ENCODE measurements around the gene GABBR2. TPM values are rescaled to one million over a fixed set of nuclear protein-coding genes. Genes with fewer than 3 reads are reported as not detected.
A peak's percentile ranks its signal among the peaks of the same experiment; 100 is the strongest.

Gene GABBR2
- total and polyA plus RNA-seq, 9 of the 15 experiments (the other 6 are each of a cell fraction or from before 2014, with no cell fraction given) = 0.15 to 1.9 (median 0.32) TPM

- intact Hi-C loops (cut with micrococcal nuclease) (loop anchor here (10.0 kb wide), 1 partner anchor 262 kb away; no protein-coding TSS in a partner anchor), in situ Hi-C loops (cut with MboI) (no loop called here)
- ChIA-PET CTCF (ENCODE audit: low intra/inter-chr PET ratio) (interaction anchor here (0.6 kb wide), 1 partner anchor 265 kb away, joined by 5 read pairs; no protein-coding TSS in a partner anchor), POLR2A (interaction anchor here (0.6 to 2.2 kb wide), 4 partner anchors 8 to 499 kb away, joined by 3 to 6 read pairs (median 4); no protein-coding TSS in a partner anchor)
- TF ChIP-seq EHMT2 (IDR thresholded peaks at IDR 0.05) = peak; percentile 60
- TF ChIP-seq YBX1 (IDR thresholded peaks at IDR 0.05) = peak; percentile 95; the same call in 1 of the 2 replicates
- peak; percentile 41; the same call in 1 of the 2 replicates for TF ChIP-seq LARP7 (IDR thresholded peaks at IDR 0.05)
- TF ChIP-seq HDGF (IDR thresholded peaks at IDR 0.05) = peak; percentile 70; the same call in 1 of the 2 replicates
- TF ChIP-seq HDAC3 (IDR thresholded peaks at IDR 0.05; ENCODE audit: borderline replicate concordance, partially characterized antibody) = no peak
- no peak for TF ChIP-seq PRMT5 (CRISPR knock-in tag; IDR thresholded peaks at IDR 0.05)
- TF ChIP-seq HDAC1 (IDR thresholded peaks at IDR 0.05) = peak in 1 of 2 experiments; percentile 13; a peak in 1 of 4 replicates
- 0 out of 2 replicates have a peak, but pooled peaks have one; percentile 24 for TF ChIP-seq ARID2 (IDR thresholded peaks at IDR 0.05)
- no peak for TF ChIP-seq C11orf30 (IDR thresholded peaks at IDR 0.05; ENCODE audit: low read depth)
- 0 out of 2 replicates have a peak, but pooled peaks have one; percentile 69 for TF ChIP-seq THRB (CRISPR knock-in tag; conservative IDR thresholded peaks at IDR 0.05)
- TF ChIP-seq ZNF584 (CRISPR knock-in tag; IDR thresholded peaks at IDR 0.05; ENCODE audit: low read depth) = no peak
- no peak for TF ChIP-seq ZNF354B (CRISPR knock-in tag; IDR thresholded peaks at IDR 0.05)
- TF ChIP-seq CREBBP (IDR thresholded peaks at IDR 0.05; ENCODE audit: low read depth, low read length) = peak; percentile 55
- 0 out of 2 replicates have a peak, but pooled peaks have one; percentile 56 for TF ChIP-seq ZBTB26 (CRISPR knock-in tag; IDR thresholded peaks at IDR 0.05)
- TF ChIP-seq MLLT1 (IDR thresholded peaks at IDR 0.05) = peak; percentile 13 to 50; a peak in 1 of 4 replicates
- 0 out of 2 replicates have a peak, but pooled peaks have one; percentile 10 for TF ChIP-seq HBP1 (CRISPR knock-in tag; IDR thresholded peaks at IDR 0.05)
- TF ChIP-seq NRF1 (conservative IDR thresholded peaks at IDR 0.05 in 1 of 2, IDR thresholded peaks at IDR 0.05 in 1 of 2) = no peak
- peak; percentile 53 for TF ChIP-seq ARHGAP35 (IDR thresholded peaks at IDR 0.05; ENCODE audit: partially characterized antibody)
- 63% methylated on average over 3 of the region's 3 CpGs for WGBS (ENCODE audit: insufficient coverage, low coverage, missing lambda C conversion rate)
- no peak overlapping the region for H3K27ac ChIP-seq (ENCODE audit: extremely low read depth, low read depth, low read length)
- H2AFZ ChIP-seq (ENCODE audit: low read depth, low read length) = no peak overlapping the region
- peaks cover 3% of the 10 kb centered on the region for H3K9me1 ChIP-seq (ENCODE audit: control insufficient read depth, insufficient read depth, low read length)
- DNase-seq (ENCODE audit: extremely low read depth in 1 of 4, low spot score in 3 of 4) (no peak), FAIRE-seq (peak; percentile 56), ATAC-seq (no peak)
- H3K9ac ChIP-seq (ENCODE audit: insufficient read depth in 1 of 2, low read depth in 2 of 2, low read length in 2 of 2) = no peak overlapping the region
- 0 out of 2 replicates have a peak, but pooled peaks cover 3% of the 10 kb centered on the region for H4K20me1 ChIP-seq (replicated peaks; ENCODE audit: control insufficient read depth, insufficient read depth, low read length)
- no peaks in the 10 kb centered on the region for H3K79me2 ChIP-seq (ENCODE audit: control insufficient read depth, insufficient read depth, low read length)
- H3K4me2 ChIP-seq (ENCODE audit: insufficient read depth, low read length) = no peak overlapping the region
- H3K36me3 ChIP-seq (ENCODE audit: control insufficient read depth, insufficient read depth, low read length) = no peaks in the 10 kb centered on the region
- H3K9me3 ChIP-seq (replicated peaks; ENCODE audit: control insufficient read depth, insufficient read depth, low read depth, low read length) = no peaks in the 10 kb centered on the region
- no peak overlapping the region for H3K4me3 ChIP-seq
- no peaks in the 10 kb centered on the region; a peak in 1 of 5 replicates for H3K27me3 ChIP-seq (ENCODE audit: control insufficient read depth in 2 of 2, insufficient read depth in 2 of 2, low read length in 2 of 2)
- BruUV-seq (replicated peaks) = no TSS peak
- peaks cover 12 to 21% of the 10 kb centered on the region in 2 experiments for H3K4me1 ChIP-seq (replicated peaks in 1 of 2; ENCODE audit: control insufficient read depth in 2 of 2, insufficient read depth in 2 of 2, low read length in 2 of 2)
These were observed 131.9 kb downstream of the GABBR2 start for GRCh38 chr9:98576859-98577258.

All from K562 (cell line).